B cell (primary cell): Measurements from ENCODE around the gene CILP2.

Experiments used
- CTCF ChIP-seq: fragments of 200-600 bp; IDR thresholded peaks from one replicate; pipeline ENCODE4 v1.8.0; 2022; ENCODE audit warnings: antibody characterized with exemption, mild to moderate bottlenecking
- EZH2 ChIP-seq: IDR thresholded peaks from 2 replicates; pipeline ENCODE4 v1.6.1; 2012; ENCODE audit warnings: borderline replicate concordance, low read depth, mild to moderate bottlenecking, moderate library complexity, low read length; ENCODE audit not compliant: insufficient read depth, poor library complexity, severe bottlenecking

- TF ChIP-seq CTCF = no peak
- no peak for TF ChIP-seq EZH2
Observed at GRCh38 chr19:19540715-19541515, 2.9 kb downstream of the CILP2 start.
